Panc1 (cell line): Measurements from ENCODE around the gene BCLAF1. TPM values are rescaled to one million over a fixed set of nuclear protein-coding genes. Genes with fewer than 3 reads are reported as not detected.

Experiments used
- ATAC-seq: fragments of 200-7000 bp; cut with Tn5 transposase; 2 replicates; pipeline ENCODE4 v1.9.1; 2020; ENCODE audit warnings: mild to moderate bottlenecking, moderate library complexity
- BruUV-seq: library from RNA; stranded (reverse); fragments of 400-500 nt; replicated peaks from 2 replicates; lab custom pipeline; 2021; lab: Mats Ljungman, UMichigan
- CTCF ChIA-PET: fragments of 300-600 bp; sonication (Branson Sonifier 250); formaldehyde crosslinking; loops from one replicate; lab custom pipeline; 2022; ENCODE audit warnings: antibody characterized with exemption; lab: Charles Lee
- POLR2A ChIA-PET: fragments of 300-600 bp; sonication (Branson Sonifier 250); formaldehyde crosslinking; loops from one replicate; lab custom pipeline; 2022; ENCODE audit warnings: antibody characterized with exemption; lab: Charles Lee
- DNase-seq: peaks from one replicate; pipeline ENCODE4 v3.0.0-alpha.2; 2010; ENCODE audit warnings: low read depth, low spot score
- H3K27ac ChIP-seq: 2 replicates; pipeline ENCODE4 v1.5.1; 2011; ENCODE audit warnings: mild to moderate bottlenecking, low read length, inconsistent platforms
- H3K27me3 ChIP-seq: fragments of 200-500 bp; sonication (Bioruptor generic); 2 replicates; pipeline ENCODE4 v1.6.0; 2014; ENCODE audit warnings: low read length, inconsistent platforms; ENCODE audit not compliant: control insufficient read depth, insufficient read depth
- H3K36me3 ChIP-seq: fragments of 200-500 bp; sonication (Bioruptor generic); 2 replicates; pipeline ENCODE4 v1.5.1; 2014; ENCODE audit warnings: inconsistent platforms, mild to moderate bottlenecking, low read length, moderate library complexity; ENCODE audit not compliant: control insufficient read depth, insufficient read depth
- H3K4me1 ChIP-seq: 2 replicates; pipeline ENCODE4 v1.5.1; 2011; ENCODE audit warnings: inconsistent platforms, mild to moderate bottlenecking, low read length, moderate library complexity; ENCODE audit not compliant: control insufficient read depth, insufficient read depth
- H3K4me3 ChIP-seq, 2 experiments: 2 replicates each; pipeline ENCODE4 v1.5.1; 2011 to 2012; ENCODE audit warnings: low read depth in 2 of 2, low read length in 2 of 2, mild to moderate bottlenecking in 2 of 2, inconsistent platforms in 1 of 2, moderate library complexity in 1 of 2
- H3K9me3 ChIP-seq: fragments of 200-500 bp; sonication (Bioruptor generic); 2 replicates; pipeline ENCODE4 v1.5.1; 2014; ENCODE audit warnings: low read depth, mild to moderate bottlenecking, inconsistent platforms, low read length, moderate library complexity; ENCODE audit not compliant: control insufficient read depth, insufficient read depth
- POLR2AphosphoS5 ChIP-seq: IDR thresholded peaks from 2 replicates; pipeline ENCODE4 v1.6.1; 2012; ENCODE audit warnings: mild to moderate bottlenecking, low read depth, low read length, moderate library complexity
- SIN3A ChIP-seq: IDR thresholded peaks from 2 replicates; pipeline ENCODE4 v1.6.1; 2012; ENCODE audit warnings: low read depth, mild to moderate bottlenecking, low read length, moderate library complexity, borderline replicate concordance; ENCODE audit not compliant: insufficient read depth
- TCF7L2 ChIP-seq: IDR thresholded peaks from 2 replicates; pipeline ENCODE4 v1.6.1; 2011; ENCODE audit warnings: mild to moderate bottlenecking, low read depth, low read length, inconsistent platforms
- in situ Hi-C: cut with HindIII; loops from 2 replicates; pipeline ENCODE4 v1.10.0; 2016; ENCODE audit warnings: low sequenced_read_pairs, low pct_unique_long_range_greater_than_20kb
- intact Hi-C: fragments of 100-400 bp; cut with micrococcal nuclease; formaldehyde crosslinking; loops from one replicate; pipeline ENCODE4 v1.10.0; 2022; ENCODE audit not compliant: unreplicated experiment
- total RNA-seq: library from RNA; stranded (reverse); gene quantifications from one replicate; pipeline ENCODE4 v1.2.1, GENCODE V29; 2021; ENCODE audit not compliant: unreplicated experiment
- TF ChIP-seq, protein P1 (sequence below), 2 experiments: IDR thresholded peaks; 2 replicates each; pipeline ENCODE4 v1.6.1; 2011 to 2012; ENCODE audit warnings: low read depth in 2 of 2, control low read depth in 1 of 2, low read length in 1 of 2, mild to moderate bottlenecking in 1 of 2, moderate library complexity in 1 of 2; ENCODE audit not compliant: insufficient read depth in 1 of 2
- TF ChIP-seq, protein P2 (sequence below): fragments of 450-650 bp; IDR thresholded peaks from 2 replicates; pipeline ENCODE4 v1.5.1; 2017; ENCODE audit warnings: mild to moderate bottlenecking

Gene BCLAF1
- total RNA-seq, 1 experiment from 2014 or later: 151 TPM

DNA sequence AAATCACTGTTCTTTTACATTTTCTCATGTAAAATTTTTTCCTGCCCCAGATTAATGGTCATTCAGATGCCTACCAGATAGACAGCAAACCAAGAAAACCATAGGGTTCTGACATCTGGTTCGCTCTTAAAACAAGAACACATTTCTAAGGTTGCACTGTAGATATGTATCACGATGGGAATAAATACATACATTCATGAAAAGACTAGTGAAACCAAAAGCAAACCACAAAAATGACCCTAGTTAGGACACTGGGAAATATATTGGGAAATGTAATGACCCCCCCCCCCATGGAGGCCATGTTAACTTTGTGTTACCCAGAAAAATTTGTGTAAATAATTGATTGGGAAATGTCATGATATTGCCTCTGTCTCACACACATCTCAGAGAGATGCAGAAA, 77.0 kb downstream of the BCLAF1 start:
- BruUV-seq: no TSS peak
- ChIA-PET CTCF (no interaction called here), POLR2A (no interaction called here)
- Histone ChIP-seq H3K4me1 (no peaks in the 10 kb centered on the region), H3K27ac (no peak overlapping the region), H3K36me3 (no peaks in the 10 kb centered on the region), H3K4me3 (no peak overlapping the region), H3K9me3 (no peaks in the 10 kb centered on the region), H3K27me3 (no peaks in the 10 kb centered on the region)
- TF ChIP-seq TCF7L2 (no peak), POLR2AphosphoS5 (no peak)
- DNase-seq: no peak
- ATAC-seq: no peak
- in situ Hi-C loops (no loop called here), intact Hi-C loops (no loop called here)

DNA sequence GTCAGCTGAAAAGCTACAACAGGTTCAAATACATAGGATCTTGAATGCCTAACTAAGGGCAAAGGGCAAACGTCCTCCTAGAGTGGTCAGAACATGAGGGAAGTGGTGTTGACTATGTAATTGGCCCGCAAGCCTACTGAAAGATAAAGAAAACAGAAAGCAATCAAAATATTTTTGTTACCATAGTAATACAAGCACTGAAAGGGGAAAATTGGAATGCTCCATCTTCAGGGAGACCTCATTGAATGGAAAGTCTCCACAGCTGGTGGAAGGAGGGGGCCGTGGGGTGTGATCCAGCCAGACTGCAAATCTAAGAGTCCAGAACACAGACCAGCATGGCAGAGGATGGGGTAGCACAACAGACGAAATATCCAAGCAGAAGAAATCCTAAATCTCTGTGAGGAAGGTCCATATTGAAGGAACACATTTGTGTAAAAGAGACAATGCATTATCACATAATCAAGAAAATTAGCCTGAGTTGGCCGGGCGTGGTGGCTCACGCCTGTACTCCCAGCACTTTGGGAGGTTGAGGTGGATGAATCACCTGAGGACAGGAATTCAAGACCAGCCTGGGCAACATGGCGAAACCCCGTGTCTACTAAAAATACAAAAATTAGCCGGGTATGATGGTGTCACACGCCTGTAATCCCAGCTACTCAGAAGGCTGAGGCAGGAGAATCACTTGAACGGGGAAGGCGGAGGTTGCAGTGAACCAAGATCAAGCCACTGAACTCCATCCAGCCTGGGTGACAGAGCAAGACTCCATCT, 79.1 kb downstream of the BCLAF1 start:
- H3K4me1 ChIP-seq: no peaks in the 10 kb centered on the region
- ChIA-PET POLR2A (no interaction called here), CTCF (no interaction called here)
- TF ChIP-seq POLR2AphosphoS5 (no peak), SIN3A (no peak), TCF7L2 (no peak)
- TF ChIP-seq, protein P1, sequence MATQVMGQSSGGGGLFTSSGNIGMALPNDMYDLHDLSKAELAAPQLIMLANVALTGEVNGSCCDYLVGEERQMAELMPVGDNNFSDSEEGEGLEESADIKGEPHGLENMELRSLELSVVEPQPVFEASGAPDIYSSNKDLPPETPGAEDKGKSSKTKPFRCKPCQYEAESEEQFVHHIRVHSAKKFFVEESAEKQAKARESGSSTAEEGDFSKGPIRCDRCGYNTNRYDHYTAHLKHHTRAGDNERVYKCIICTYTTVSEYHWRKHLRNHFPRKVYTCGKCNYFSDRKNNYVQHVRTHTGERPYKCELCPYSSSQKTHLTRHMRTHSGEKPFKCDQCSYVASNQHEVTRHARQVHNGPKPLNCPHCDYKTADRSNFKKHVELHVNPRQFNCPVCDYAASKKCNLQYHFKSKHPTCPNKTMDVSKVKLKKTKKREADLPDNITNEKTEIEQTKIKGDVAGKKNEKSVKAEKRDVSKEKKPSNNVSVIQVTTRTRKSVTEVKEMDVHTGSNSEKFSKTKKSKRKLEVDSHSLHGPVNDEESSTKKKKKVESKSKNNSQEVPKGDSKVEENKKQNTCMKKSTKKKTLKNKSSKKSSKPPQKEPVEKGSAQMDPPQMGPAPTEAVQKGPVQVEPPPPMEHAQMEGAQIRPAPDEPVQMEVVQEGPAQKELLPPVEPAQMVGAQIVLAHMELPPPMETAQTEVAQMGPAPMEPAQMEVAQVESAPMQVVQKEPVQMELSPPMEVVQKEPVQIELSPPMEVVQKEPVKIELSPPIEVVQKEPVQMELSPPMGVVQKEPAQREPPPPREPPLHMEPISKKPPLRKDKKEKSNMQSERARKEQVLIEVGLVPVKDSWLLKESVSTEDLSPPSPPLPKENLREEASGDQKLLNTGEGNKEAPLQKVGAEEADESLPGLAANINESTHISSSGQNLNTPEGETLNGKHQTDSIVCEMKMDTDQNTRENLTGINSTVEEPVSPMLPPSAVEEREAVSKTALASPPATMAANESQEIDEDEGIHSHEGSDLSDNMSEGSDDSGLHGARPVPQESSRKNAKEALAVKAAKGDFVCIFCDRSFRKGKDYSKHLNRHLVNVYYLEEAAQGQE (IDR thresholded peaks at IDR 0.05; ENCODE audit: insufficient read depth in 1 of 2, low read depth in 2 of 2, low read length in 1 of 2): no peak
- TF ChIP-seq, protein P2, sequence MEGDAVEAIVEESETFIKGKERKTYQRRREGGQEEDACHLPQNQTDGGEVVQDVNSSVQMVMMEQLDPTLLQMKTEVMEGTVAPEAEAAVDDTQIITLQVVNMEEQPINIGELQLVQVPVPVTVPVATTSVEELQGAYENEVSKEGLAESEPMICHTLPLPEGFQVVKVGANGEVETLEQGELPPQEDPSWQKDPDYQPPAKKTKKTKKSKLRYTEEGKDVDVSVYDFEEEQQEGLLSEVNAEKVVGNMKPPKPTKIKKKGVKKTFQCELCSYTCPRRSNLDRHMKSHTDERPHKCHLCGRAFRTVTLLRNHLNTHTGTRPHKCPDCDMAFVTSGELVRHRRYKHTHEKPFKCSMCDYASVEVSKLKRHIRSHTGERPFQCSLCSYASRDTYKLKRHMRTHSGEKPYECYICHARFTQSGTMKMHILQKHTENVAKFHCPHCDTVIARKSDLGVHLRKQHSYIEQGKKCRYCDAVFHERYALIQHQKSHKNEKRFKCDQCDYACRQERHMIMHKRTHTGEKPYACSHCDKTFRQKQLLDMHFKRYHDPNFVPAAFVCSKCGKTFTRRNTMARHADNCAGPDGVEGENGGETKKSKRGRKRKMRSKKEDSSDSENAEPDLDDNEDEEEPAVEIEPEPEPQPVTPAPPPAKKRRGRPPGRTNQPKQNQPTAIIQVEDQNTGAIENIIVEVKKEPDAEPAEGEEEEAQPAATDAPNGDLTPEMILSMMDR: no peak
- H3K9me3 ChIP-seq: no peaks in the 10 kb centered on the region
- in situ Hi-C loops: no loop called here
- no peak overlapping the region for H3K27ac ChIP-seq
- H3K36me3 ChIP-seq: no peaks in the 10 kb centered on the region
- no peak for ATAC-seq
- DNase-seq: no peak
- intact Hi-C loops: no loop called here
- BruUV-seq: no TSS peak
- H3K27me3 ChIP-seq: no peaks in the 10 kb centered on the region
- no peak overlapping the region for H3K4me3 ChIP-seq

DNA sequence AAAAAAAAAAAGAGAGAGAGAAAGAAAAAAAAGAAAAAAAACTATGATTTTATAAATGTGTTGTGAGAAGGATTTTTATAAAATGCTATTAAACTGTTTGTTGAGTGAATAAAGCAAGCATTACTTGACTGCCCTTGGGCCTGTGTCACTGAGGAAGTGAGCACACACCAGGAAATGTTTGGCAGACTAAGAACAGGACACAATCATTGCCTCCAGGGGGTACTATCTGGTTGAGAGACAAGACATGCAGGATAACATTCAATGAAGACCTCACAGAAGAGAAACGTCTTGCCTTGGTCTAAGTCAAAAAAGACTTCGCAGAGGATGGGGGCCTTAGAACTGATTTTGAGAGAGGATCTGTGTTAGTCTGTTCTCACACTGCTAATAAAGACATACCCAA, 80.2 kb downstream of the BCLAF1 start:
- ChIA-PET CTCF (no interaction called here), POLR2A (interaction anchor here (0.7 kb wide), 1 partner anchor 11 kb away, joined by 4 read pairs; no protein-coding TSS in a partner anchor)
- ATAC-seq (no peak), DNase-seq (no peak)
- Histone ChIP-seq H3K9me3 (no peaks in the 10 kb centered on the region), H3K27ac (no peak overlapping the region), H3K36me3 (no peaks in the 10 kb centered on the region), H3K27me3 (no peaks in the 10 kb centered on the region), H3K4me3 (no peak overlapping the region), H3K4me1 (no peaks in the 10 kb centered on the region)
- in situ Hi-C loops: no loop called here
- intact Hi-C loops: no loop called here
- BruUV-seq: no TSS peak
- TF ChIP-seq SIN3A (no peak), TCF7L2 (no peak)
- TF ChIP-seq, protein P1 (IDR thresholded peaks at IDR 0.05; ENCODE audit: insufficient read depth in 1 of 2, low read depth in 2 of 2, low read length in 1 of 2): no peak
